Stimulated activated CD4-positive, alpha-beta T cell treated with anti-CD3 and anti-CD28 coated beads, Interleukin-15, amount 100 ng/mL, for 48 hours (primary cell): Measurements from ENCODE around the gene UGT1A6.

ENCODE experiments used
- DNase-seq, 2 donors: peaks; one replicate each; pipeline ENCODE4 v3.0.0-alpha.2; 2020; ENCODE audit warnings: low read depth in 2 of 2

Gene UGT1A6

DNA sequence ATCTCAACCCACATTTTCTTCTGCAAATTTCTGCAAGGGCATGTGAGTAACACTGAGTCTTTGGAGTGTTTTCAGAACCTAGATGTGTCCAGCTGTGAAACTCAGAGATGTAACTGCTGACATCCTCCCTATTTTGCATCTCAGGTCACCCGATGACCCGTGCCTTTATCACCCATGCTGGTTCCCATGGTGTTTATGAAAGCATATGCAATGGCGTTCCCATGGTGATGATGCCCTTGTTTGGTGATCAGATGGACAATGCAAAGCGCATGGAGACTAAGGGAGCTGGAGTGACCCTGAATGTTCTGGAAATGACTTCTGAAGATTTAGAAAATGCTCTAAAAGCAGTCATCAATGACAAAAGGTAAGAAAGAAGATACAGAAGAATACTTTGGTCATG is 75.4 kb downstream of the UGT1A6 start:
- DNase-seq: no peak

DNA sequence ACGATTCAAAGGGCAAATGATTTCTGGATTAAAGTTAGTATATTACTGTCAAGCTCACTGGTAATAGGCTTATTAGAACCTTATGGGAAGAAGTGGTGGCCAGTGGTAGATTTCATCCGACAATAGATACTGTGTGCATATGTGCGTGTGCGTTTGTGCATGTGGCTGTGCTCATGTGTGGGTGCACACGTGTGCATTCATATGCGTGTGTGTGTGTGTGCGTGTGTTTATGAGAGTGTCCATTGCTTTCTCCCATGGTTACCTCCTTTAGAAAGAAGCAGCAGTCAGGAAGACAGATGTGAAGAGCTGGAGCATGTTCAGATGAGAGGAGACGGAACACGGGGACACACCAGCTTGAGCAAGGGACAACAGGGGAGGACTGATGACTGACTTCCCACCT is 76.6 kb downstream of the UGT1A6 start:
- no peak for DNase-seq

DNA sequence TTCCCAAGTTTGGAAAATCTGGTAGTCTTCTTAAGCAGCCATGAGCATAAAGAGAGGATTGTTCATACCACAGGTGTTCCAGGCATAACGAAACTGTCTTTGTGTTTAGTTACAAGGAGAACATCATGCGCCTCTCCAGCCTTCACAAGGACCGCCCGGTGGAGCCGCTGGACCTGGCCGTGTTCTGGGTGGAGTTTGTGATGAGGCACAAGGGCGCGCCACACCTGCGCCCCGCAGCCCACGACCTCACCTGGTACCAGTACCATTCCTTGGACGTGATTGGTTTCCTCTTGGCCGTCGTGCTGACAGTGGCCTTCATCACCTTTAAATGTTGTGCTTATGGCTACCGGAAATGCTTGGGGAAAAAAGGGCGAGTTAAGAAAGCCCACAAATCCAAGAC is 79.5 kb downstream of the UGT1A6 start:
- DNase-seq: no peak

DNA sequence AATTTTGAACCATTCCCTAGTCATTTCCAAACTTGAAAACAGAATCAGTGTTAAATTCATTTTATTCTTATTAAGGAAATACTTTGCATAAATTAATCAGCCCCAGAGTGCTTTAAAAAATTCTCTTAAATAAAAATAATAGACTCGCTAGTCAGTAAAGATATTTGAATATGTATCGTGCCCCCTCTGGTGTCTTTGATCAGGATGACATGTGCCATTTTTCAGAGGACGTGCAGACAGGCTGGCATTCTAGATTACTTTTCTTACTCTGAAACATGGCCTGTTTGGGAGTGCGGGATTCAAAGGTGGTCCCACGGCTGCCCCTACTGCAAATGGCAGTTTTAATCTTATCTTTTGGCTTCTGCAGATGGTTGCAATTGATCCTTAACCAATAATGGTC is 79.9 kb downstream of the UGT1A6 start:
- DNase-seq: no peak

DNA sequence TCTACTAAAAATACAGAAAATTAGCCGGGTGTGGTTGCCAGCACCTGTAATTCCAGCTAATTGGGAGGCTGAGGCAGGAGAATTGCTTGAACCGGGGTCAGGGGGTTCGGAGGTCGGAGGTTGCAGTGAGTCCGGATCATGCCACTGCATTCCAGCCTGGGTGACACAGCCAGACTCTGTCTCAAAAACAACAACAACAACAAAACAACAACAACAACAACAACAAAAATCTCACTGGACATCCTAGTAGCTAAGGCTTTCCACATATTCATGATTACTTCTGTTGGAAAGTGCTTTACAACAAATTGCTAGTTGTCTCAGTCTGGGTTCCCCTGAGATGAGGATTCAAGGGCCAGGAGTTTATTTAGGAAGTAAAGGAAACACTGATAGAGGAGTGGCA is 81.2 kb downstream of the UGT1A6 start:
- DNase-seq: no peak

DNA sequence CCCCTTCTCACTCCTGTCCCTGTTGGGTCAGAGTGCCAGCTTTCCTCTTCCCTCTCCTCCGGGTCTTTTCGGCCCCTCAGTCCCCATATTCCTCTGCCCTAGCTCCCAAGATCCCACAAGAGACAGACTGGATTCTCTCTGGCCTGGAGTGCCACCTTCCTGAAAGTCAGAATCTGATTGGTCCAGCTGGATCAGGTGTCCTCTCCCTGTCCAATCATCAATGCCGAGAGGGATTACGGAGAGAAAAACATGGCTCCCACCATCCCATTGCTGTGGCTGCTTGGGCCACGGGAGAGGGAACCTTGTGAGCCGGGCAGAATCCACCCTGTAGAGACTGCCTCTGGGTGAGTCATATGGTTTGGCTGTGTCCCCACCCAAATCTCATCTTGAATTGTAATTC is 82.7 kb downstream of the UGT1A6 start:
- no peak for DNase-seq

DNA sequence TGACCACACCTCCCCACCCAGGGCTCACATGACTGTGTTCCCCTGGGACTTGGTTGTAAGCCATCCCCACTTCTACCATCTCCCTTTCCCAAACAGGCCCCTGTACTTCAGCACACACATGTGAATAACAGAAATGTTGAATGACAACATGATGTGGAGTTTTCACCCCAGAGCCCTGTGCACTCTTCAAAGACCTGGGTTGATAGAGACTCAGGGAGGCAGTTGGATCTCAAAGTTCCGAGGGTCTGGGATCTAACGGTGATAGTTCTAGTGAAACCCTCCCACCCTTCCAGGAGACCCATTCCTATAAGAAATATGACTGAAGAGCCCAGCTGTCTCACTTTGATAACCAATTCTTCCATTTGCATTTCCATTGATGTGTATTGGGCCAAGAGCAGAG is 85.3 kb downstream of the UGT1A6 start, which contains the start of gene MROH2A:
Gene MROH2A, plus strand, starts transcription at position 301 of the 400 bp plus-strand sequence. CDS start 1,029 bp downstream, outside the sequence.
- no peak for DNase-seq

DNA sequence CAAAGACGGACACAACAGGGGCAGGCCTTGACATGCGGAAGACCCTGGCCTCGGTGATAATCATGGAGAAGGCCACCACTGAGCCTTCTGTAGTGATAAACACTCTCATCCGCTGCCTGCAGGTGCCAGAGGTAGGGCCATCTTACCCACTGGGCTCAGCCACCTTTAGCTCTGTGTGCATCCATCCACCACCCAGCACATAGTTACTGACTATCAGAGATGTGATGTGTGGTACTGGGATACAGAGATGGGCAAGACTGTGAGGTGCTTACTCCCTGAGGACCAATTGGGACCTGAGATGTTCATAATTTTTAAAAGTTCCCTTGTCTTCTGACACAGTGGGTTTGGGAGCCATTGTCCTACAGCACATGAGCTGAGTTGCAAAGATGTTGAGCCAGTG is 87.0 kb downstream of the UGT1A6 start:
- DNase-seq: no peak

DNA sequence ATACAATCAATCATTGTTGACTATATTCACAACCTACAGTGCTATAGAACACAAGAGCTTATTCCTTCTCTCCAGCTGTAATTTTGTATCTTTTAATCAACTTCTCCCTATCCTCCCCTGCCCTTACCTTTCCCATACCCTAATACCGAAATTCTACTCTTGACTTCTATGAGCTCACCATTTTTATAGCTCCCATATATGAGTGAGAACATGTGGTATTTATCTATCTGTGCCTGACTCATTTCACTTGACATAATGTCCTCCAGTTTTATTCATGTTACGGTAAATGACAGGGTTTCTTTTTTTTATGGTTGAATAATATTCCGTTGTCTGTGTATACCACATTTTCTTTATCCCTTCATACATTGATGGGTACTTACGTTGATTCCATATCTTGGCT is 88.1 kb downstream of the UGT1A6 start:
- DNase-seq: no peak

DNA sequence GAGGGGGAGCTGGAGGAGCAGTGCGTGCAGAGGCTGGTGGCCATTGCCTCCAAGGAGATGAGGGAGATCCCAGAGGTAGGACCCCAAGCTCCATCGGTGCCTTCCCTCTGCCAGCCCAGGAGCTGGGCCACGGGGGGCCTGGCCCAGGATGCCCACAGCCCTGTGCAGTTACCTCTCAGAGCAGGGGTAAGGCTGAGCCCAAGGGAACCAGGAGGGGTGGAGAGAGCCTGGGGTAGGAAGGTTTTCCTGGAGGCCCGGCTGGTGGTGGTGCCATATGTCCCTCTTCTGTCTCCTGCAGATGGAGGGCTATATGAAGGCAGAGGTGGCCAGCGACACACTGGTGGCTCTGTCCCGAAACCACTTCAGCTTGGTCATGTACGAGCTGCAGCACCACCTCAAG is 96.9 kb downstream of the UGT1A6 start:
- DNase-seq: no peak

DNA sequence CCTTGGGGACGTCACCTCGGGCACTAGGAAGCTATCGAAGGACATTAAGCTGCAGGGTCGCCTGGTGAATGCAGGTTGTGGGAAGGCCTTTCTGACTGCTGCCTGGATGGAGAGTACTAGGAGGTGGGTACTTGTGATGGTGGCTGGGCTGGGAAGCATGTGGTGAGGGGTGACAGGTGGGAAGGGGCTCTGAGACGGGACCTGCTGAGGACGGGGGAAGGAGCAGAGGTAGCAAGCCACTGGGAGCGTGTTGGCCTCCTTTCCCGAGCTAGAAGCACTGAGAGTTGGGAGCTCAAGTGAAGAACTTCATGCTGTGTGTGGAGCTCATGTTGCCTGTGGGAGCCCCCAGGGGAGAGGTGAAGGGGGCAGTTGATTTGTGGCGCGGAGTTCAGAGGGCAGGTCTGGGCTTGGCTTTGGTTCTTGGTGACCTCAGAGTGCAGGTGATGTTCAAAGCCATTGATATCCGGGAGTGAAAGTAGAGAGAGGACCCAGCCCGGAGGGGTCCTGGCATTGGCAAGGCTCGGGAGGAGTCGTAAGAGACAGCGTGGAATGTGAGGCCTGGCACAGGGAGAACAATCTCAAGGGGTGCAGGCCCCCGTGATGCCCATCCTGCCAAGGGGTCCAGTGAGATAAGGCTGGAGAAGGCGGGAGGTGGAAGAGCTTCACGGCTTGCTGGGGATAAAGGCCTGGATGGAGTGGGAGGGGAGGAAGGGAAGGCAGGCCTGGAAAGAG is 98.6 kb downstream of the UGT1A6 start:
- DNase-seq: no peak

DNA sequence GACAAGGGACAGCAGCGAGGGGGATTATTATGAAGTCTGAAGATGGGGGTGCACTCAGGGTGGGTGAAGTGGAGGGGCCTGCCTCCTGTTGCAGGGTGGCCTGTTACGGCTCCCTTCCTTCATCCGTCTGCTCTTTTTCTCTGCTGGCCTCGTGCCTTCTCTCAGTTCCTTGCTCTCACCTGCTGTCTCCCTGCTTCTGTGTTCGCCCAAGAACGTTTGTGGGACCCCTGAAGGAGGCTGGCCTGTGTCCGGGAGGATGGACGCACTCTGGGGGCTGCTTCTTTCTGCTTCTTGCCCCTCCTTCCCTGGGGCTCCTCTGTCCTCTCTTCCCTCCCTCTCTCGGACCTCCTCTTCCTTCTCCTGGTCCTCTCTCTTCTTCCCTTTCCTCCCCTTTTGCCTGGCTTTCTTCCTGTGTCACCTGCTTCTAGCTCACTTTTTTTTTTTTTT is 99.2 kb downstream of the UGT1A6 start:
- DNase-seq: no peak

DNA sequence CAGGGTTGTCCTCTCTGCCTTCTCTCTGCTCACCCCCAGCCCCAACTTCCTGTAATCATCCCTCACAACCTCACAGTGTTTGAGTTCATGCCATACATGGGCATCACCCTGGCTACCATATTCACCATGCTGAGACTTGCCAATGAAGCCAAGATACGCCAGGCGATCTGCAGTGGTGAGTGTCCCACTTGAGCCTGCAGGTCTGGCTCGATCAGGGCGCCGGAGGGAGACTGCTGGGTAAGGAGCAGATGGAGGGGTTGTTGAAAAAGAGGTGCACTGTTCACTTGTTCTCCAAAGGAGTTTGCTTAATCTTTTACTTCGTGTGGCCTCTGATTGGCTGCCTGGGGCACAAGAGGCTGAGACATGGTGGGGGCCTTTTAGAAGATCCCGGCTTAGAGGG is 100.0 kb downstream of the UGT1A6 start:
- no peak for DNase-seq

DNA sequence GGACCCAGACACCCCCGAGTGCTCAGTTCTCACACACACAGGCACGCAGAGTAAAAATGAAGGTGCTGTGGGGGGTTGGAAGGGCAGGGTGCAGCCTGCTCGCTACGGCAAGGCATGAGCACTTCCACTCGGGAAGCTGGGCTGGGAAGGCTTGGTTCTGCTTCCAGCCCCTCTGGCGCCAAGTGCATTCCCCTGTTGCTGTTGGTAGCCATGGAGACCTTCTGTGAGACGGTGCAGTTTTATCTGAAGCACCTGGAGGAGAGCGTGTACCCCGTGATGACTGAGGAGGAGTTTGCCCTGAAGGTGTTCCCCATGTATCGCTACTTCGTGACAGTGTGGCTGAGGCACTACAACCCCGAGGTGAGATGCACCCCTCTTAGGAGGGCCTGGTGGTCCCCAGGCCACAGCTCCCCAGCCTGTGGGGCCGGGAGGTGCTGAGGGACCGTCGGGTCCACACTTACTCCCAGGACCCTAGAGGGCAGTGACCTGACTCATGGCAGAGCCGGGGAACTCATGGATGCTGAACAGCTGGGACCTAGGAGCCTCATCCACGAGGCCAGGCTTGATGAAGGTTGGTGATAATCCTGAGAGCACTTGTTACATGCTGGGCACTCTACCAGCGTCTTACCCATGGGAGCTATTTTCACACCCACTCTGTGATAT is 100.9 kb downstream of the UGT1A6 start:
- DNase-seq: no peak

DNA sequence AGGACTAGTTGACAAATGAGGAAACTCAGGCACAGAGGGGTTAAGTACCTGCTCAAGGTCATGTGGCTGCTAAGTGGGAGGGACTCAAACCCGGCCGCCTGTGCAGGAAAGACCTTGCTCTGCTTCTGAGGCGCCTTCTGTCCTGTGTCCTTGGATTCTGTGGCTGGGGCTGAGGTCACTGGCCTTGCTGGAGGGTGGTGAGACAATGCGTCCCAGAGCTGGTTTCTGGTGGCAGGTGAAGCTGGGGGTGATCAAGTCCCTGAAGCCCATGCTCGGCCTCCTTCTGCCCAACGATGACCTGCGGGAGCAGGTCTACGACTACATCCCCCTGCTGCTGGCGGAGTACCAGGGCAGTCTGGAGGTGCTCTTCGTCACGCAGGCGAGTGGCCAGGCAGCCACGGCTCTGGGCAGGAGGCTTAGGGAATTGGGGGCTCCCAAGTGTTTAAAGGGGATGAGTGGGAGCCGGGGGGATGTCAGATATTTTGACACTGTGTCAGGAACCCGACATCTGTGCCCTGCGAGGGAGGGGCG is 101.5 kb downstream of the UGT1A6 start:
- DNase-seq: no peak

DNA sequence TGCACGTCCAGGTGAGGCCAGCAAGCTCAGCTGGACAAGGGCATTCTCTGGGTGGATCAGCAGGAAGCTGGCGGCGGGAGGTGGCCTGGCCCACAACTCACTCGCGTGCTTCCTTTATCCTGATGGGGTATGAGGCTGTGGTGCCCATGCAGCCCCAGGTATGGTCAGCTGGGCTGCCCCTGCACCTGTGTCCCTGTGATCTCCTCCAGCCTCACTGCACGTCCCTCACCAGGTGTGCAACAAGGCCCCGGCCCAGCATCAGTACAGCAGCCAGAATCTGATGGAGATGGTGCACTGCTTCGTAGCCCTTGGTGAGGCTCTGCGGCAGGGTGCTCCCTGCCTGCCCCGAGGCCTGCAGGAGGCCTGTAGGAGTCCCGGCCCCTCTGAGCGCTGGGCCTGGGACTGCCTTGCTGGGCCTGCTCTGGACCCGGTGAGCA is 103.1 kb downstream of the UGT1A6 start:
- no peak for DNase-seq

DNA sequence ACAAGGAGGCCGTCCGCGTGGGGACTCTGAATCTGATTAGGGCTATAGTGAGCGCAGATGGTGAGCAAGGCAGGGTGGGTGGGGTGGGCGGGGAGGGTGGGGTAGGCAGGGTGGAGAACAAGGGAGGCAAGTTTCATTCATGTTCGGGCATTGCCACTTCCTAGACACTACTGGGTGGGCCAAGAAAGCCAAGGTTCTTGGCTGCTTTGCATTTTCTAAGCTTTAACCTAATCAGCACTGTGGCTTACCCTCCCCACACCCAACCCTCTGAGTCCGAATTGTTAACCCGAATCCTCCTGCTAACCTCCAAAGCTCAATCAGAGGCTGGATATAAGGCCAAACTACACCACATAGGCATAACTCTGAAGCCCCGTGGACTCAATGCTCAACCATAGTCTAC is 103.6 kb downstream of the UGT1A6 start:
- no peak for DNase-seq

DNA sequence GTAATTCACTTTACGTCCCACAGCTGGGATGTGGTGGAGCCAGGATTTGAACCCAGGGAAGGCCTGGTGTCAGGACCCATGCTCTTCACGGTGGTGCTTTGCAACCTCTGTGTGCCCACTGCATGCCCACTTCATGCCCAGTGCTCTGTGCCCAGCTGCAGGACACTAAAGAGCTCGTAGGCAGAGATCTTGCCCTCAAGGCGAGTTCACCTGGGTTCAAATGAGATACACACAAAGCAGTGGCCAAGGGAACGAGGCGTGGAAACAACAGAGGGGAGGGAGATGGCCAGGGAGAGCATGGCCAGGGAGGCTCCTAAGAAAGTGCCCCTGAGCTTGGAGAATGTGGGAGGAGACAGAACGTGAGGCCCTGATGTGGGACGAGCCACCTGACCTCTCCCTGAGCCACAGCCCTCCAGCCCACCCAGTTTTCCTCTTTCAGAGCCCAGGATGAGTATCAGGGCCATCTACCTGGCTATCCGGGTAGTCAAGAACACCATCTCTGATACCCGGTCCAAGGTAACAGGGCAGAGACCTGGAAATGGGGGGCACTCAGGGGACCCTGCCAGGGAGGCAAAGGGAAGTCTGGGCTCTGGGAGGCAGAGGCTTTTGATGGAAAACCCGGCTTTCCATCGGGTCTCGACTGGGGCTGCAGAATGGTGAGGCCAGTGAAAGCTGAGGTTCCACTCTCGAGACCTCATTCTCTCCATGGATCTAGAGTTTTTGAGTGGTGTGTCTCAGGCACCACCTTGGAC is 105.8 kb downstream of the UGT1A6 start:
- no peak for DNase-seq

DNA sequence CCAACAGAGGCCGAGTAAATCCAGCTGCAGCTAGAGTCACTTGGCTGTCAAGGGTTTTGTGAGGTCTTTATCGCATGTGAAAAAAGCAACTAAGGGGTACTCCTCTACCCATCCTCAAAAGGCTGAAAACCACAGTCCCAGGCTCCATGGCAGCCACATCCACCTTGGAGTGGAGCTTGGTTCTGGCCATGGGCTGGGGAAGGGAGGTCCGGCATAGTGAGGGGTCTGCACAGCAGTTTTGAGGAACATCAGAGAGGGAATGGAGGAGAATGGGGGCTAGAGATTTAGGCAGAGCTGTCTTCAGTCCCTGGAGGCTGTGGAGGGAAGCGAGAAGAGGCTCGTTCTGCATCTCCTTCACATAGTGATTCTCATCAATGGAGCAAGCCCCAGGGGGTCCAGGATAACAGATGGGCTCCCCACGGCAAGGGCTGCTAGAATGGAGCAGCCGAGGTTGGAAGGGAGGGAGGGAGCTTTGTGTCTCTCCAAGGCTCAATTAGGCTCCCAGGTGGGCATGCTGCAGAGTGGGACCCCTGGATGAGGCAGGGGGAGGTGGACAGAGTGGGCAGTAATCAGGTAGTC is 106.5 kb downstream of the UGT1A6 start:
- DNase-seq: no peak

DNA sequence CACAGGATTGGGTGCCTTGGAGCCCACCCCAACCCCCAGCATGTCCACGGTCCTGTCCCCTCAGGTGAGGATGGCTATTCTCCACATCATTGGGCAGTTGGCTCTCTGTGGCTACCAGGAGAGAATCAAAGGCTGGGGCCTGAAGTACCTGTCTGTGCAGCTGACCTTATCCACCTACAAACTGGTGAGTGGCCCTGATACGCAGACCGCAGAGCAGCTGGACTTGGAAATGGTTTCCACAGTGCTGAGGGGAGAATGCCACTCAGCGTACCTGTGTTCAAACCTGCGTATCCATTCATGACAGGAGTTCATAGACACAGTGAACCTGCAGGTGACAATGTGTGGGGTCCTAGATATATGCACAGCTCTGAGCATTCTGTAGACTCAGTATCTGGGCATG is 107.0 kb downstream of the UGT1A6 start:
- no peak for DNase-seq

DNA sequence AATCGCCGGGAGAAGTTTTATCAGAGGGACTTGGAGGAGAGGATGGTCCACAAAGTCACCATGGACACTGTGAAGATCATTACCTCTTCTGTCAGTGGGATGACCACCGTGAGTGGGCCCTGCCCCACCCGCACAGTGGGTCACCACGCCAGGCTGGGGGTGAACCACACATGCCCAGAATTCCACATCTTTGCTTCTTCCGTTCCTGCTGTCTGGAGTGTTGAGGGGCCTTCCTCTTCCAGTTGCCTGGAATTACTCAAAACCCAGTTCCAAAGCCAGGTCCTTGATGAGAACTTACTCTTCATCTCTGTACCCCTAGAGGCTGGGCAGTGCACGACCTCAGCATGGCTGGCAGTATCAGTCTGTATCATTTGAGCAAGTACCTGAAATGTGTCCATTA is 107.5 kb downstream of the UGT1A6 start:
- DNase-seq: no peak
